Activated CD4-positive, alpha-beta T cell treated with anti-CD3 and anti-CD28 coated beads, Interleukin-2, amount 50 U/mL, for 16 hours (primary cell): ENCODE measurements around the gene SUSD6.
"Not testable (repeated sequence)": the region's sequence is repeated elsewhere in the genome, so short reads cannot be mapped to it uniquely, and the experiment has no call there.

ENCODE experiments used
- DNase-seq: peaks from one replicate; pipeline ENCODE4 v3.0.0-alpha.2; 2020

The SUSD6 gene

GRCh38 chr14:69625299-69626131 is 14.1 kb downstream of the SUSD6 start:
- peak; percentile 85 for DNase-seq

- no peak for DNase-seq
These were observed 14.7 kb downstream of the SUSD6 start for GRCh38 chr14:69626132-69626500.

- peak; percentile 75 for DNase-seq
These were observed 18.1 kb downstream of the SUSD6 start for GRCh38 chr14:69629225-69630127.

- no peak for DNase-seq
These were observed 19.0 kb downstream of the SUSD6 start for GRCh38 chr14:69630360-69630759.

- no peak for DNase-seq
These were observed 20.1 kb downstream of the SUSD6 start for GRCh38 chr14:69631509-69631908.

GRCh38 chr14:69632164-69632563 is 20.8 kb downstream of the SUSD6 start:
- DNase-seq, result no peak

- DNase-seq, result no peak
These were observed 21.3 kb downstream of the SUSD6 start for GRCh38 chr14:69632593-69633151.

GRCh38 chr14:69633238-69633637 is 21.8 kb downstream of the SUSD6 start:
- no peak for DNase-seq

- DNase-seq, result peak; percentile 58
These were observed 24.7 kb downstream of the SUSD6 start for GRCh38 chr14:69635981-69636639.

GRCh38 chr14:69636718-69637480 is 25.5 kb downstream of the SUSD6 start:
- no peak for DNase-seq

- DNase-seq, result no peak
These were observed 26.2 kb downstream of the SUSD6 start for GRCh38 chr14:69637503-69638031.

GRCh38 chr14:69640931-69641330 is 29.5 kb downstream of the SUSD6 start:
- no peak for DNase-seq

- DNase-seq, result not testable (repeated sequence)
These were observed 30.9 kb downstream of the SUSD6 start for GRCh38 chr14:69642212-69642793.

- DNase-seq, result no peak
These were observed 32.2 kb downstream of the SUSD6 start for GRCh38 chr14:69643430-69644200.

GRCh38 chr14:69644814-69645213 is 33.4 kb downstream of the SUSD6 start:
- no peak for DNase-seq

- no peak for DNase-seq
These were observed 35.8 kb downstream of the SUSD6 start for GRCh38 chr14:69647213-69647612.

- not testable (repeated sequence) for DNase-seq
These were observed 36.2 kb downstream of the SUSD6 start for GRCh38 chr14:69647642-69648041.

- DNase-seq, result no peak
These were observed 37.4 kb downstream of the SUSD6 start for GRCh38 chr14:69648480-69649451.

GRCh38 chr14:69650948-69651369 is 39.6 kb downstream of the SUSD6 start:
- no peak for DNase-seq
